GM12878 (cell line): ENCODE measurements around the gene SLC66A3. TPM values are rescaled to one million over a fixed set of nuclear protein-coding genes. Genes with fewer than 3 reads are reported as not detected.

Experiments
- ATAC-seq: fragments of 200-7000 bp; cut with Tn5 transposase; 3 replicates; pipeline ENCODE4 v1.9.1; 2020; ENCODE audit warnings: mild to moderate bottlenecking, moderate library complexity
- BruUV-seq: library from RNA; stranded (reverse); fragments of 400-500 nt; replicated peaks from 2 replicates; lab custom pipeline; 2021; lab: Mats Ljungman, UMichigan
- CTCF ChIA-PET: fragments of 300-600 bp; sonication (Branson Sonifier 250); formaldehyde crosslinking; extraction: SDS; loops from one replicate; lab custom pipeline; 2021; ENCODE audit warnings: inconsistent platforms; lab: Yijun Ruan, JAX
- POLR2A ChIA-PET: fragments of 350-600 bp; formaldehyde crosslinking; extraction: SDS; loops from one replicate; lab custom pipeline; 2021; ENCODE audit warnings: inconsistent platforms; lab: Charles Lee
- RAD21 ChIA-PET: fragments of 300-600 bp; sonication (Branson Sonifier 250); formaldehyde crosslinking; loops from one replicate; lab custom pipeline; 2023; ENCODE audit warnings: antibody characterized with exemption; ENCODE audit not compliant: unreplicated experiment; lab: Charles Lee
- SMC1A ChIA-PET: fragments of 300-600 bp; sonication (Branson Sonifier 250); formaldehyde crosslinking; loops from one replicate; lab custom pipeline; 2023; ENCODE audit not compliant: unreplicated experiment, uncharacterized antibody; lab: Charles Lee
- DNase-seq: peaks from one replicate; pipeline ENCODE4 v3.0.0-alpha.2; 2011; ENCODE audit warnings: low read depth, low spot score
- FAIRE-seq: peaks from 3 replicates; lab custom pipeline; 2011; peaks lifted over from hg19 to GRCh38; lab: Jason Lieb, UNC
- H2AFZ ChIP-seq: 2 replicates; pipeline ENCODE4 v1.6.0; 2011; ENCODE audit warnings: low read depth, low read length, control low read depth; ENCODE audit not compliant: control insufficient read depth
- H3K27ac ChIP-seq: 2 replicates; pipeline ENCODE4 v1.5.1; 2011; ENCODE audit warnings: control low read depth; ENCODE audit not compliant: control insufficient read depth, insufficient read depth
- H3K27me3 ChIP-seq, 2 experiments: replicated peaks in 1 of 2; 2 replicates each; pipeline versions ENCODE4 v1.6.0 to v1.6.1; 2011; ENCODE audit warnings: low read length in 1 of 2; ENCODE audit not compliant: control insufficient read depth in 2 of 2, insufficient read depth in 2 of 2
- H3K36me3 ChIP-seq, 2 experiments: 2 replicates each; pipeline ENCODE4 v1.5.1; 2011; ENCODE audit warnings: low read length in 1 of 2; ENCODE audit not compliant: control insufficient read depth in 2 of 2, insufficient read depth in 2 of 2
- H3K4me1 ChIP-seq: 2 replicates; pipeline ENCODE4 v1.6.1; 2011; ENCODE audit warnings: mild to moderate bottlenecking, low read length, moderate library complexity, mixed read lengths; ENCODE audit not compliant: control insufficient read depth, insufficient read depth
- H3K4me2 ChIP-seq: 2 replicates; pipeline ENCODE4 v1.6.0; 2011; ENCODE audit warnings: control low read depth; ENCODE audit not compliant: control insufficient read depth, insufficient read depth
- H3K4me3 ChIP-seq: fragments of 200-600 bp; sonication (generic); 2 replicates; pipeline ENCODE4 v1.5.1; 2016
- H3K79me2 ChIP-seq: 2 replicates; pipeline ENCODE4 v1.6.0; 2011; ENCODE audit warnings: low read length; ENCODE audit not compliant: control insufficient read depth, insufficient read depth
- H3K9ac ChIP-seq: 2 replicates; pipeline ENCODE4 v1.8.0; 2011; ENCODE audit warnings: low read length, control low read depth, mixed read lengths; ENCODE audit not compliant: control insufficient read depth, insufficient read depth
- H3K9me3 ChIP-seq: replicated peaks from 3 replicates; pipeline ENCODE4 v1.5.1; 2011; ENCODE audit warnings: mild to moderate bottlenecking, low read length; ENCODE audit not compliant: control insufficient read depth, insufficient read depth
- H4K20me1 ChIP-seq: 2 replicates; pipeline ENCODE4 v1.6.0; 2011; ENCODE audit not compliant: control insufficient read depth, insufficient read depth
- NFXL1 ChIP-seq: fragments of 450-650 bp; IDR thresholded peaks from 2 replicates; pipeline ENCODE4 v1.6.1; 2017; ENCODE audit warnings: antibody characterized with exemption, mild to moderate bottlenecking, borderline replicate concordance
- NFYA ChIP-seq: IDR thresholded peaks from 2 replicates; pipeline ENCODE4 v1.6.1; 2011; ENCODE audit warnings: low read depth, mild to moderate bottlenecking, low read length, improper control_type of control experiment, borderline replicate concordance
- NFYB ChIP-seq: IDR thresholded peaks from 2 replicates; pipeline ENCODE4 v1.6.1; 2011; ENCODE audit warnings: low read depth, mild to moderate bottlenecking, low read length, improper control_type of control experiment, moderate library complexity; ENCODE audit not compliant: insufficient read depth
- NKRF ChIP-seq: fragments of 450-650 bp; conservative IDR thresholded peaks from 2 replicates; pipeline ENCODE4 v1.6.1; 2017; ENCODE audit warnings: mild to moderate bottlenecking, moderate library complexity
- NRF1 ChIP-seq: conservative IDR thresholded peaks from 2 replicates; pipeline ENCODE4 v1.6.1; 2011; ENCODE audit warnings: mild to moderate bottlenecking, low read depth, low read length, improper control_type of control experiment
- POLR2A ChIP-seq: IDR thresholded peaks from 2 replicates; pipeline ENCODE4 v1.6.1; 2011; ENCODE audit warnings: low read depth, mild to moderate bottlenecking, low read length
- PRDM15 ChIP-seq: fragments of 450-650 bp; formaldehyde crosslinking; IDR thresholded peaks from 2 replicates; pipeline ENCODE4 v1.4.0; 2020; ENCODE audit warnings: mild to moderate bottlenecking, moderate library complexity
- RAD21 ChIP-seq: IDR thresholded peaks from 2 replicates; pipeline ENCODE4 v1.6.1; 2011; ENCODE audit warnings: mild to moderate bottlenecking, low read depth, low read length, moderate library complexity; ENCODE audit not compliant: insufficient read depth
- RFX5 ChIP-seq: IDR thresholded peaks from 2 replicates; pipeline ENCODE4 v1.6.1; 2011; ENCODE audit warnings: low read depth, low read length, improper control_type of control experiment
- TCF3 ChIP-seq: IDR thresholded peaks from 2 replicates; pipeline ENCODE4 v1.6.1; 2012; ENCODE audit warnings: low read depth, mild to moderate bottlenecking, low read length, borderline replicate concordance; ENCODE audit not compliant: insufficient read depth
- WGBS: methylation state at CpG from one replicate; pipeline ENCODE4 v1.1.6; 2016; ENCODE audit warnings: low lambda C conversion rate; ENCODE audit not compliant: insufficient replicate concordance, insufficient coverage; ENCODE audit errors: missing lambda C conversion rate; 5-methylcytosine and 5-hydroxymethylcytosine counted together
- in situ Hi-C: fragments of 300-500 bp; cut with MboI; formaldehyde crosslinking; loops from 9 replicates; pipeline ENCODE4 v1.14.3; 2018; ENCODE audit warnings: mixed read lengths
- intact Hi-C: fragments of 100-400 bp; cut with micrococcal nuclease; formaldehyde crosslinking; loops from one replicate; pipeline ENCODE4 v1.14.2; 2022; ENCODE audit not compliant: unreplicated experiment
- polyA plus RNA-seq, 11 experiments: library from polyadenylated mRNA; depleted of rRNA in 4 of 11; unstranded in 6 of 11; stranded (reverse) in 5 of 11; fragments of >200 nt; fragmentation: Nextera tagmentation in 4 of 11; fragmentation: Illumina TruSeq in 1 of 11; extraction: Ambion mirVana in 4 of 11; extraction: Trizol in 1 of 11; gene quantifications; 1 replicate in 1 of 11; 2 replicates in 10 of 11; pipeline versions ENCODE4 v1.2.1 to v1.2.3, GENCODE V29; 2011 to 2016; ENCODE audit warnings: inconsistent platforms in 2 of 11, missing spikeins in 2 of 11, low read depth in 1 of 11
- total RNA-seq, 4 experiments: library from RNA; depleted of rRNA in 3 of 4; stranded (reverse); fragments of >200 nt in 3 of 4; fragmentation: Illumina TruSeq in 1 of 4; extraction: Trizol in 1 of 4; gene quantifications; 2 replicates each; pipeline versions ENCODE4 v1.2.1 to v1.2.3, GENCODE V29; 2013 to 2021
- TF ChIP-seq, protein P1 (sequence below): IDR thresholded peaks from 2 replicates; pipeline ENCODE4 v1.6.1; 2012; ENCODE audit warnings: low read depth, low read length, improper control_type of control experiment

Gene SLC66A3
- total and polyA plus RNA-seq, 10 of the 15 experiments (the other 5 are each of a cell fraction or from before 2014, with no cell fraction given) = 1.4 to 14.2 (median 6.4) TPM

GRCh38 chr2:11128243-11128951 lies 26.9 kb upstream of the SLC66A3 start:
- no peak for ATAC-seq
- DNase-seq = no peak
- H2AFZ ChIP-seq = no peak overlapping the region
- POLR2A ChIA-PET = no interaction called here
- no peaks in the 10 kb centered on the region for H4K20me1 ChIP-seq
- FAIRE-seq = no peak
- no peaks in the 10 kb centered on the region for H3K79me2 ChIP-seq
- peaks cover 8% of the 10 kb centered on the region for H3K4me1 ChIP-seq
- no peaks in the 10 kb centered on the region for H3K9me3 ChIP-seq
- H3K27ac ChIP-seq = no peak overlapping the region
- RAD21 ChIA-PET = interaction anchor here (1.3 kb wide), 1 partner anchor 295 kb away, joined by 7 read pairs; no protein-coding TSS in a partner anchor
- intact Hi-C loops (loop anchor here (10.0 kb wide), 1 partner anchor 54 kb away; no protein-coding TSS in a partner anchor), in situ Hi-C loops (no loop called here)
- H3K36me3 ChIP-seq = no peaks in the 10 kb centered on the region
- WGBS = 52% methylated on average over 11 of the region's 11 CpGs
- CTCF ChIA-PET = interaction anchor here (1.1 to 7.4 kb wide), 4 partner anchors 8 to 456 kb away, joined by 3 to 122 read pairs (median 6); no protein-coding TSS in a partner anchor
- no peak overlapping the region for H3K4me2 ChIP-seq
- H3K27me3 ChIP-seq = no peaks in the 10 kb centered on the region; a peak in 2 of 4 replicates
- TF ChIP-seq NRF1 (no peak), RFX5 (no peak), TCF3 (no peak), NFYB (no peak), PRDM15 (no peak), NFXL1 (no peak), NFYA (no peak), RAD21 (no peak), NKRF (no peak), POLR2A (no peak)
- TF ChIP-seq, protein P1, sequence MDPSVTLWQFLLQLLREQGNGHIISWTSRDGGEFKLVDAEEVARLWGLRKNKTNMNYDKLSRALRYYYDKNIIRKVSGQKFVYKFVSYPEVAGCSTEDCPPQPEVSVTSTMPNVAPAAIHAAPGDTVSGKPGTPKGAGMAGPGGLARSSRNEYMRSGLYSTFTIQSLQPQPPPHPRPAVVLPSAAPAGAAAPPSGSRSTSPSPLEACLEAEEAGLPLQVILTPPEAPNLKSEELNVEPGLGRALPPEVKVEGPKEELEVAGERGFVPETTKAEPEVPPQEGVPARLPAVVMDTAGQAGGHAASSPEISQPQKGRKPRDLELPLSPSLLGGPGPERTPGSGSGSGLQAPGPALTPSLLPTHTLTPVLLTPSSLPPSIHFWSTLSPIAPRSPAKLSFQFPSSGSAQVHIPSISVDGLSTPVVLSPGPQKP = no peak
- BruUV-seq = no TSS peak
- SMC1A ChIA-PET = no interaction called here
- H3K4me3 ChIP-seq = no peak overlapping the region
- H3K9ac ChIP-seq = no peak overlapping the region
